ENCODE results near the gene DLGAP1.

Gene DLGAP1

GRCh38 chr18:3713708-3714107 lies 741.4 kb downstream of the DLGAP1 start:
- Histone ChIP-seq H3K4me3 (ENCODE audit: low read depth in 1 of 2, low read length in 1 of 2) (no peak overlapping the region), H3K9me3 (no peaks in the 10 kb centered on the region), H3K27ac (no peak overlapping the region), H3K36me3 (no peaks in the 10 kb centered on the region), H3K4me1 (ENCODE audit: control insufficient read depth in 1 of 2, insufficient read depth in 1 of 2, low read depth in 1 of 2, low read length in 1 of 2) (no peaks in the 10 kb centered on the region), H3K27me3 (peaks cover 8% of the 10 kb centered on the region)
- TF ChIP-seq, protein P1, sequence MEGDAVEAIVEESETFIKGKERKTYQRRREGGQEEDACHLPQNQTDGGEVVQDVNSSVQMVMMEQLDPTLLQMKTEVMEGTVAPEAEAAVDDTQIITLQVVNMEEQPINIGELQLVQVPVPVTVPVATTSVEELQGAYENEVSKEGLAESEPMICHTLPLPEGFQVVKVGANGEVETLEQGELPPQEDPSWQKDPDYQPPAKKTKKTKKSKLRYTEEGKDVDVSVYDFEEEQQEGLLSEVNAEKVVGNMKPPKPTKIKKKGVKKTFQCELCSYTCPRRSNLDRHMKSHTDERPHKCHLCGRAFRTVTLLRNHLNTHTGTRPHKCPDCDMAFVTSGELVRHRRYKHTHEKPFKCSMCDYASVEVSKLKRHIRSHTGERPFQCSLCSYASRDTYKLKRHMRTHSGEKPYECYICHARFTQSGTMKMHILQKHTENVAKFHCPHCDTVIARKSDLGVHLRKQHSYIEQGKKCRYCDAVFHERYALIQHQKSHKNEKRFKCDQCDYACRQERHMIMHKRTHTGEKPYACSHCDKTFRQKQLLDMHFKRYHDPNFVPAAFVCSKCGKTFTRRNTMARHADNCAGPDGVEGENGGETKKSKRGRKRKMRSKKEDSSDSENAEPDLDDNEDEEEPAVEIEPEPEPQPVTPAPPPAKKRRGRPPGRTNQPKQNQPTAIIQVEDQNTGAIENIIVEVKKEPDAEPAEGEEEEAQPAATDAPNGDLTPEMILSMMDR (IDR thresholded peaks at IDR 0.05) = no peak

DNA sequence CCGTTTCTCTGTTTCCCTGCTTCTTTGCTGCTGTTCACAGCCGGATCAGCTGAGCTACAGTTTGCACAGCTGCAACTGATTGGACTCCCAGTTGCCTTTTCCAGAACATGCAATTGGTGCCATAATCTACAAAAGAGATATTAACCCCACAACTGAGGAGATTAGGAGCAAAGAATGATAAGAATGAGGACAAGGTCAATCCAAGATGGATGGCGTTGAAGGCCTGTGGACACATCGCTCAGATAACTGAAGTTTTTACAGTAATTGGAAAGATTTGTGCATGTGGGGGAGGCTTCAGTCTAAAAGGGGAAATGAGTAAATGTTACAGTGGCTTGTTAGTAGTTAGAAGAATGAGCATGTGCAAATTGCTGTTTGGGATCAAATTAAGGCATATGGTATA lies 741.9 kb downstream of the DLGAP1 start:
- TF ChIP-seq, protein P1 (IDR thresholded peaks at IDR 0.05) = no peak
- no peaks in the 10 kb centered on the region for H3K36me3 ChIP-seq
- no peaks in the 10 kb centered on the region for H3K4me1 ChIP-seq (ENCODE audit: control insufficient read depth in 1 of 2, insufficient read depth in 1 of 2, low read depth in 1 of 2, low read length in 1 of 2)
- H3K4me3 ChIP-seq (ENCODE audit: low read depth in 1 of 2, low read length in 1 of 2) = no peak overlapping the region
- H3K27me3 ChIP-seq = peaks cover 8% of the 10 kb centered on the region
- H3K9me3 ChIP-seq = no peaks in the 10 kb centered on the region
- H3K27ac ChIP-seq = no peak overlapping the region

DNA sequence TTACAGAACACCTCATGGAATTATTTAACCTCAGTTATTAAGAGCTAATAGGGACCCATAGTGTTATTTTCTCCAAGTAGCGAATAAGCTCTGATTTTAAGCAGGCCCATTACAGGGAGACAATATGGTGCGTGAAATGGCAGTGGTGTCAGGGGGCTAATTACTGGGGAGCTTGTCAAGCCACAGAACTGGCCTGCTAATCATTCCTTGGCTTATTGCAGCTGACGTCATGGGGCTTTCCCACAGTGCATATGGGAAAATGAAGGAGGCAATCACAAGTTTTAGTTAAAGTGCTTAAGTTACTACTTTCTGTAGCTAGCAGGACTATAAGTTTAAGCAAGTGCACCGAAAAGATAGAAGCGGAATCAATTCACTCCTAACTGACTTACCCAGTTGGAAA lies 742.6 kb downstream of the DLGAP1 start:
- no peaks in the 10 kb centered on the region for H3K4me1 ChIP-seq (ENCODE audit: control insufficient read depth in 1 of 2, insufficient read depth in 1 of 2, low read depth in 1 of 2, low read length in 1 of 2)
- H3K36me3 ChIP-seq = no peaks in the 10 kb centered on the region
- H3K27ac ChIP-seq = no peak overlapping the region
- no peaks in the 10 kb centered on the region for H3K9me3 ChIP-seq
- H3K27me3 ChIP-seq = peaks cover 8% of the 10 kb centered on the region
- TF ChIP-seq, protein P1 (IDR thresholded peaks at IDR 0.05) = no peak
- no peak overlapping the region for H3K4me3 ChIP-seq (ENCODE audit: low read depth in 1 of 2, low read length in 1 of 2)

DNA sequence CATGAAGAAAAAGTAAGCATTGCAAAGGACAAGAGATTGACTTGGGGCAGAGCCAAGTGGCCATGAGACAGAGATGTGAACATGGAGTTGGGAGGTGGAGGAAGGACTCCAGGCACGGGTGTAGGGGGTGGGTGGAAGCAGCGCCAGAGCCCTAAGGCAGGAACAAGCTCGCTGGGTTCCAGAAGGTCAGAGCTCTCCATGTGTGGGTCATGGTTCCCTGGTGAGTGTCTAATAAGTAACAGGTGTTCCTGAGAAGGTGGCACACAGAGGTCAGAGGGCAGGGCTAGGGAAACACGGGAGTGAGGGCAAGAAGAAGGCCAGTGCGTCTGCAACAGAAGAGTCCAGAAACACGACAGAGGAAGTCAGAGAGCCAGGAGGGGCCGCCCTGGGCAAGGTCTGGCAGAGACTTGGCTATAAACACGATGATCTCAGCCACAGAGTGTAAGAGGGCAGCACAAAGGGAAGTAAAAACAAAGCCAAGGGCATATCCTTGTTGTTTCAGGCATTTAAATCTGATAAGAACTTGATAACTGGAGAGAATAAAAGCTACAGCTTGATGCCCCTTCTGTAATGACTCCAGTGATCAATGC lies 744.3 kb downstream of the DLGAP1 start:
- Histone ChIP-seq H3K4me3 (ENCODE audit: low read depth in 1 of 2, low read length in 1 of 2) (no peak overlapping the region), H3K9me3 (no peaks in the 10 kb centered on the region), H3K36me3 (no peaks in the 10 kb centered on the region), H3K27me3 (peaks cover 8% of the 10 kb centered on the region), H3K27ac (no peak overlapping the region), H3K4me1 (ENCODE audit: control insufficient read depth in 1 of 2, insufficient read depth in 1 of 2, low read depth in 1 of 2, low read length in 1 of 2) (no peaks in the 10 kb centered on the region)
- TF ChIP-seq, protein P1 (IDR thresholded peaks at IDR 0.05) = no peak

DNA sequence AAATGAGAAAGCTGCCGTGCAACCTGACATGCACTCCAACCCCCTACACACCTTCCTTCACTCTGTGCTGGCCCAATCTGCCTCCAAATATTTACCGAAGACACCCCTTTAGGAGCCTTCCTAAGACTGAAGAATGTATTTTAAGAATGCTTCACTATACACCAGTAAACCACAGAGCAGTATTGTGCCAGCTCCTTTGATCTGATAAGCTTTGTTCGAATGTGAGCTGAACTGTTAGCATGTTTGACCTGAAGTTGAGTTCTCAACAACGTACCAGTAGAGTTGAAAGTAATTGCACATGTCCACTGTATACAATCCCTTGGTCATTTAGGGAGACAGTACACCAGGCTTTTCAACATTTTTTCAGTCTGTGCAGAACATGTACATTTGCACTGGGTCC lies 745.9 kb downstream of the DLGAP1 start:
- no peaks in the 10 kb centered on the region for H3K4me1 ChIP-seq (ENCODE audit: control insufficient read depth in 1 of 2, insufficient read depth in 1 of 2, low read depth in 1 of 2, low read length in 1 of 2)
- H3K27me3 ChIP-seq = peaks cover 8% of the 10 kb centered on the region
- H3K4me3 ChIP-seq (ENCODE audit: low read depth in 1 of 2, low read length in 1 of 2) = no peak overlapping the region
- H3K9me3 ChIP-seq = no peaks in the 10 kb centered on the region
- H3K36me3 ChIP-seq = no peaks in the 10 kb centered on the region
- no peak overlapping the region for H3K27ac ChIP-seq
- TF ChIP-seq, protein P1 (IDR thresholded peaks at IDR 0.05) = no peak

Measured in neutrophil (primary cell).